Activated T-cell treated with anti-CD3 and anti-CD28 coated beads, Interleukin-2, amount 50 U/mL, for 72 hours (primary cell): ENCODE results near the gene SLC26A2. TPM values are rescaled to one million over a fixed set of nuclear protein-coding genes. Genes with fewer than 3 reads are reported as not detected.

Experiments used
- ATAC-seq, 2 donors: fragments of 150-1000 bp; cut with Tn5 transposase; replicated peaks in 1 of 2; 2 replicates each; pipeline ENCODE4 v1.10.0; 2021; ENCODE audit warnings: moderate library complexity in 2 of 2, mild to moderate bottlenecking in 1 of 2
- DNase-seq, 2 donors: peaks; one replicate each; pipeline ENCODE4 v3.0.0; 2021 to 2022; ENCODE audit warnings: mixed read lengths in 1 of 2
- H3K27ac Mint-ChIP-seq: one replicate; pipeline ENCODE4 v1.8.0; 2022; ENCODE audit warnings: mild to moderate bottlenecking, moderate library complexity, mixed read lengths
- H3K27me3 Mint-ChIP-seq: one replicate; pipeline ENCODE4 v1.8.0; 2022; ENCODE audit warnings: low read depth, mixed read lengths
- H3K36me3 Mint-ChIP-seq, 2 donors: one replicate each; pipeline ENCODE4 v1.8.0; 2022; ENCODE audit warnings: mixed read lengths in 2 of 2, mild to moderate bottlenecking in 1 of 2; ENCODE audit not compliant: insufficient read depth in 2 of 2
- H3K4me1 Mint-ChIP-seq: one replicate; pipeline ENCODE4 v1.8.0; 2022; ENCODE audit warnings: low read depth, mixed read lengths
- H3K4me3 Mint-ChIP-seq, 2 donors: one replicate each; pipeline ENCODE4 v1.8.0; 2022; ENCODE audit warnings: mild to moderate bottlenecking in 2 of 2, mixed read lengths in 2 of 2, moderate library complexity in 2 of 2
- H3K9me3 Mint-ChIP-seq, 2 donors: one replicate each; pipeline ENCODE4 v1.8.0; 2022; ENCODE audit warnings: mixed read lengths in 2 of 2
- total RNA-seq, 2 donors: library from RNA; stranded (reverse); gene quantifications; one replicate each; pipeline ENCODE4 v1.2.3, GENCODE V29; 2022

Gene SLC26A2
- 1 to 10 TPM; 7.5 to 8.0 TPM for total RNA-seq

DNA sequence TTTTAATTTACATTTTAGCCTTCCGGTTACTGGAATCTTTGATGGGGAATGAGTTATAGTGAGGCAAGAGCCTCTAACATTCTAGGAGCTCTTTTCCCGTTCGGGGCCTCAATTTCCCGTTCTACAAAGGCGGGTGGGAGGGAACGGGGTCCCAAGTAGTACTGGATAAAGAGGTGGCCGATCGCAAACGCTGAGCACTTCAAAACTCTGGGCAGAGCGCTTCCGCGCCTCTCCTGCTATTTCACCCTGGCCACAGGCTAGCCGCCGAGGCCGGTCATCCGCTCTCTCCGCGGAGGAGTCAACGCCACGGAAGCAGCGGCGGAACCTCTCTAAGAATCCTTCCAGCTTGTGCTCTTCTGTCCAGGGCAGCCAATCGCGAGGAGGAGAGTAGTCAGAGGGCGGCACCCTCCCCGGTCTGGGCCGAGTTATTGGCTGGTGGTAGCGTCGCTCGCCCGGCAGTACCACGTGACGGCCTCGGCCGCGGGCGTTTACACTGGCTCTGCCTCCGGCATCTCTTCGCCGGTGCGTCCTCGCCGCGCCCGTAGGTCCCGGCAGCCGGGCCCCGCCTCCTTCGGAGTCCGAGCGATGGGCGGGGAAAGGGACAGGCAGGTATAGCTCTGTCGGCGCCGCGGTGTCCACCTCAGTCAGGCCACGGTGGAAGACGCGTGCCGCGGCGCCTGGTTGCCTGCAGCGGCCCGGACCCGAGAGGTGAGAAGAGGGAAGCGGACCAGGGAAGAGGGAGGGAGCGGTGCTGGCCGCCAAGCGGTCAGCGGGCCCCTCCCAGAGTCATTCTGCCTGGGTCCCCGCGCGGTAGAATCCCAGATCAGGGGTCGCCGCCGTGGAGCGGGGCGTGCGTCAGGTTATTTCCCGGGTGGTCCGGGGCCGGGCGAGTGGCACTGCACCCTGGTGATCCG lies at the start of gene SLC26A2:
TSS of gene SLC26A2 (plus strand) at position 487 of the 914 bp plus-strand sequence. CDS start 16,895 bp downstream, outside the sequence.
- Mint-ChIP-seq H3K27ac (peak within 1 kb of the TSS; percentile 98), H3K4me3 (peak within 1 kb of the TSS; percentile 86 to 96), H3K27me3 (no peaks in the 10 kb centered on the region), H3K36me3 (peaks cover 0 to 2% of the 10 kb centered on the region in 2 donors), H3K4me1 (peaks cover 38% of the 10 kb centered on the region), H3K9me3 (no peaks in the 10 kb centered on the region)
- DNase-seq (peak; percentile 95 to 97), ATAC-seq (peak; percentile 97 to 98)

DNA sequence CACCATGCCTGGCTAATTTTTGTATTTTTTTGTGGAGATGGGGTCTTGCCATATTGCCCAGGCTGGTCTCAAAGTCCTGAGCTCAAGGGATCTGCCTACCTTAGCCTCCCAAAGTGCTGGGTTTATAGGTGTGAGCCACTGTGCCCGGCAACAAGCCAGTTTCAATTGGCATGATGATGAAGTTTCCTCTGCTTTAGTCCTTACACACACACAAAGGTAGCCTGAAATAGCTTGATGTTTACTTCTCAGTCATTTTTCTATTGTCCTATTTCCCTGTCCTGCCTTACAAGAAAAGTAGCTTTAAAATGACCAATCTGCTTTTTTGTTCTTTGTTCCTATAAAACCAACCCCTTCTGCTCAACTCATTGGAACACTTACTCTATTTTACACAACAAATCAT lies 49.5 kb upstream of the SLC26A2 start:
- ATAC-seq (no peak), DNase-seq (no peak)
- Mint-ChIP-seq H3K4me1 (no peaks in the 10 kb centered on the region), H3K27ac (no peak overlapping the region), H3K4me3 (no peak overlapping the region), H3K36me3 (no peaks in the 10 kb centered on the region), H3K27me3 (peaks cover 31% of the 10 kb centered on the region), H3K9me3 (no peaks in the 10 kb centered on the region)

DNA sequence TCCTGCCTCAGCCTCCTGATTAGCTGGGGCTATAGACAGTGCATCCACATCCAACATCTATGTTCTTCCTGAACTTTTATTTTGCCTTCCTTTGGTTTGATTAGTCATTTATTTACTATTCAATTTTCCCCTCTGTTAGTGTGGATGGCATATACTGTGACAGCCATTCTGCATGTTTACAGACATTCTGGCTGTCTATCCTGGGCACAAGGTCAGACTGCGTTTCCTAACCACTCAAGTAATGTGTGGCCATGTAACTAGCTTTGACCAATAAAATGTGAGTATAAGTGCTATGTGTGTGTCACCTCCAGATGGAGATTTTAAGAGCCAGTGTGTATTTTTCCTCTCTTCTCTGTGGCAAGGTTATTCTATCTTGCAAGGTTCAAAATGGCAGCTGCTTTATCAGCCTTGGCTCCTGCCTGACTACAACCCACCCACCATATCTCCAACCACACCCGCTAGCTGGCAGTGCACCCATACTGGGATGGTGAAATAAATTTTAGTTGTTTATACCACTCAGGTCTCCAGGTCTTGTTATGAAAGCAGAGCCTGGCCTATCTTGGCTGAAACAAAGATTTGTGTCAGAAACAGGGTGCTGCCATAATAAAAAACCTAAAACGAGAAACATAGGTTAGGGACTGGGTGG lies 48.2 kb upstream of the SLC26A2 start:
- no peak overlapping the region for H3K4me3 Mint-ChIP-seq
- DNase-seq, result no peak
- peaks cover 38% of the 10 kb centered on the region for H3K27me3 Mint-ChIP-seq
- H3K4me1 Mint-ChIP-seq, result no peaks in the 10 kb centered on the region
- no peaks in the 10 kb centered on the region for H3K9me3 Mint-ChIP-seq
- no peak for ATAC-seq
- no peak overlapping the region for H3K27ac Mint-ChIP-seq
- H3K36me3 Mint-ChIP-seq, result no peaks in the 10 kb centered on the region

DNA sequence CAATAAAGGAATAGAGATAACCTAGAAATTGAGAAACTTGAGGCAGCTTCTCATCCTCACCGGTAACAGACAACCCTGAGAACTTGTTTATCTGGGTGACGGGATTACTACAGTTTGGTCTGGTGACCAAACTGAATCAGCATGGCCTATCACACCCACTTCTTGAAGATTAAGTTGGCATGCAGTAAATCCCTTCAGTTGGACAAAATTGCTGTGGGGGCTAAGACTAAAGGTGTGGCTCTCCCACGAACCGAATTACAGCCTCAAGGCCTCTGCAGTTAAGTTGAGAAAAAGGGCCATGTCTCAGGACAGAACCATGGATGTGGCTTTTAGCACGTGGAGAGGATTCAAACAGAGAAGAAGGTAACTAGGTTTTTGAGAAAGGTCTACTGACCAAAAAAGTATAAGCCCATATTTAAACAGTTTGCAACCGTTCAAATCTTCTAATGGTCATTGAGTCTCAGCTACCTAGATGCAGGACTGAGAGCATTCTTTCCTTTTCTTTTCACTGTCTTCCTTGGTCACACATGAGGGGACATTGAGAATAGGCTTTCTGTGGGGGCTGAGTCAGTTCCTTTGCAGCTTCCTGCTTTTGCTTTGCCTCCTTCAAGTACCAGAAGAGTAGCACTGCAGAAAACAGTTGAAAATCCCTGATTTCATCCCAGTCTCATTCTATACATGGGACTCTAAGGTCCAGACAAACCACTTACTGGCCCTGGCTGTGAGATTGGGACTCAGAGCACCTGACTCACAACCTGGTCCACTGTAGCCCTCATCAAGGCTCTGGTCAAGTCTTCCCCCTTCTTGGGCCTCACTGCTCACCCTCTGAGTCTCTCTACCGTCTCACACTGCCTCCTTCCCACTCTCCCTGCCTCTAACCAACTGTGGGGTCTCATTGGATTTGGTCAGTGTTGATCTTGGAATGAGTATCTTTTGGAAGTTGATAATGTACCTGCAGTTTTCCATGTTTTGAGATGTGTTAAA lies 46.8 kb upstream of the SLC26A2 start:
- no peaks in the 10 kb centered on the region for H3K4me1 Mint-ChIP-seq
- ATAC-seq, result peak; percentile 39 to 65
- H3K27ac Mint-ChIP-seq, result no peak overlapping the region
- peaks cover 38% of the 10 kb centered on the region for H3K27me3 Mint-ChIP-seq
- no peak for DNase-seq
- no peaks in the 10 kb centered on the region for H3K36me3 Mint-ChIP-seq
- no peak overlapping the region for H3K4me3 Mint-ChIP-seq
- H3K9me3 Mint-ChIP-seq, result no peaks in the 10 kb centered on the region

DNA sequence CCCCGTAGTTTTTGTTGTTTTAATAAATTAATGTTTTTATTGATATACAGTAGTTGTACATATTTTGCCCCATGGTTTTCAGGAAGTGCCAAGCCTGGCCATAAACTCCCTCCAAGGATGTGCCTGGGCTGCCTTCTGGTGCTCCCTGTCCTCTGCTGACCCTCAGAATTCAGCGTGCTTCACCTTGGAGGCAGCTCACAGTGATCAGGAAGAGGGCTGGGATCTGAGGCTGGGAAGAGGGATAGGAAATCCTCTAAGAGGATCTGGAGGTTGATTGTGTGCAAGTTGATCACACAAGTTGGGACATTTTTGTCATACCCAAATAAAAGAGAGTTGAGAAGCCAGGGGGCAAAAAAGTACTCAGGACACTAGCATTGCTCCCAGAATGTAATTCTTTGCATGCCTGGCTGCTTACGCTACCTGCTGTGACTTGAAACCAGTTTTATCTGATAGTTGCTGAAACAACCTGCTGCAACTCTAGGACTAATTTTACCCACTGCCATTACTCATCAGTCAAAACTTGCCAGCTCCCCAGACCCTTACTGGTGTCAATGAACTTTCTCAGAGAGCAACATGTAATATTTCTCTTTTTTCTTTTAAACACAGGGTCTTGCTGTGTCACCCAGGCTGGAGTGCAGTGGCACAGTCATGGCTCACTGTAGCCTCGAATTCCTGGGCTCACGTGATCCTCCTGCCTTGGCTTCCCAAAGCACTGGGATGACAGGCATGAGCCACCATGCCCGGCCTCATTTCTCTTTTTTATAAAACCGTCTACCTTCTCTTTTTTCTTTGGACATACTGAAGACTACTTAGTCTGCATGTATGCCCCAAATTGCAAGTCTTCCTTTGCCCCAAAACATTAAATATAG lies 44.9 kb upstream of the SLC26A2 start:
- no peaks in the 10 kb centered on the region for H3K36me3 Mint-ChIP-seq

DNA sequence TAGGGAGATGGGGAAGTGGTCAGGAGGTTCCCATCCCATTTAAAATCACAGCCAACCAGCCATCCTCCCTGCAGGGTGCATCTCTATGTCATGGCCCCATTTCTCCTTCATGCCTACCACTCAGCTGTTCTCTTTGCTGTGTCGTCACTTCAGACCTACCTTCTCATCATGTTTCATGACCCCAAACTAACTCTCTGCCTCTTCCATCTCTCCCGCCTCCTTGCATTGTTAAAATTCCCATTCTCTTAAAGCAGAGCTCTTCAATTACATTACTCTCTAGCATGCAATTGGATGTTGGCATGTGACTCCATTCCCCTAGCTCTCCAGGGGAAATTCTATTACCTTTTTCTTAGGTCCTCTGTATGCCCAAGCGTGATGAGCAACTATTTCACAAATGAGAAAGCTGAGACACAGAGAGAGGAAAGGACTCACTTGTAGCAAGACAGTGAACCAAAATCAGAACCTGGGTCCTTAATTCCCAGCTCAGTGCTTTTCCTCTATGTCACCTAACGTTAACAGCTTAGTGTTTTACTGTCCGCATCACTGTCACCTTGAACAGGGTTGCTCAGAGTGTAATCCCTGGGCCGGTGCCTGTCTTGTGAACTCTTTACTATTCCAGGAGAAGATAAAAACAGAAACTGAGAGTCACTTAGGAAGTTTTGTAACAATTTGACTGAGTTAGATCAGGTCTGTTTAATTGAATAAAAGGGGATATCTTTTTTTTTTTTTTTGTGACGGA lies 44.1 kb upstream of the SLC26A2 start:
- no peak for DNase-seq
- Mint-ChIP-seq H3K4me1 (peaks cover 12% of the 10 kb centered on the region), H3K4me3 (no peak overlapping the region)

More for the DNA sequence above, 44.9 kb upstream of the SLC26A2 start:
- no peak for ATAC-seq
- Mint-ChIP-seq H3K4me3 (no peak overlapping the region), H3K27me3 (peaks cover 20% of the 10 kb centered on the region), H3K9me3 (no peaks in the 10 kb centered on the region), H3K27ac (no peak overlapping the region), H3K4me1 (peaks cover 5% of the 10 kb centered on the region)
- no peak for DNase-seq

DNA sequence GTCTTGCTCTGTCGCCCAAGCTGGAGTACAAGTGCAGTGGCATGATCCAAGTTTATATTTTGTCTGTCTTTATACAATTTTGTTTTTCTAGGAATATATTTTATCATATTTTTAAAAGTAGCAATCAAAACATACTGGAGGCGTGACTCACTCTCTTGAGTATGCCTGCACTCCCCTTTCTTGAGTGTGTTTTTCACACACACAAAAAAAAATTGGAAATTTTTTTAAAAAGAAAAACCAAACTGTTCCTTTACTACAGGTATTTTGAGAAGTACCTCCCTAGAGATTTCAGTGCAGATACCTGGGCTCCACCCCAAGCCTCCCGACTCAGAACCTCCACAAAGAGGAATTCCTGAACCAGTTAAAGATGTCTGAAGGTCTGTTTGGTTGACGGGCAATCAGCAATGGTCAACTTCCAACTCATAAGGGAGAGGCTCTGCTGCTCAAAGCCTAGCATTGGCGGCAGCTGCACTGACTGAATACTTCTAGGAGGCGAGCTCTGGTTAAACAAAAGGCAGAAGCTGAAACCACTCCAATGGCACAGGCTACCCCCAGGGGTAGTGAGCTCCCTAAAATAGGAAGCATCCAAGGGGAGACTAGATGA lies 43.4 kb upstream of the SLC26A2 start:
- Mint-ChIP-seq H3K36me3 (no peaks in the 10 kb centered on the region), H3K9me3 (no peaks in the 10 kb centered on the region), H3K4me1 (peaks cover 15% of the 10 kb centered on the region), H3K4me3 (no peak overlapping the region), H3K27ac (no peak overlapping the region), H3K27me3 (peaks cover 17% of the 10 kb centered on the region)
- no peak for DNase-seq
- ATAC-seq, result no peak

More for the DNA sequence above, 44.1 kb upstream of the SLC26A2 start:
- Mint-ChIP-seq H3K27me3 (peaks cover 20% of the 10 kb centered on the region), H3K9me3 (no peaks in the 10 kb centered on the region), H3K36me3 (no peaks in the 10 kb centered on the region), H3K27ac (no peak overlapping the region)
- ATAC-seq, result no peak

DNA sequence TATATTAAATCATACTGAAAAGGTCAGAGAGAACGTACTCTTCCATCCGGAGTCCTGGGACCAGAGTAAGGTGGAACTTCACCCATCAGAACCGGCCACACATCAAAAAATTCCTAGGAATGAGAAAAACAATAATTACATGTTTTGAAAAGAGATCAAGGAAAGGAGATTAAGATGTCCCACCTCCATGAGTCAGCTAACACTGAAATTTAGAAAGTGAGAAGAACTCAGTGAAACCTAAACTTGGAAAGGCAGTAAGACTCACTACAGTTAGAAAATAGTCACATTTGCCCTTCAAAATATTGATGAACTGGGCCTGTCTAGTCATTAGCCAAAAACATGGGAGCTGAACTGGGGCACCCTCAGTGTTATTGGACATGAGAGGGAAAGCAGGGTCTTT lies 39.0 kb upstream of the SLC26A2 start:
- Mint-ChIP-seq H3K27ac (no peak overlapping the region), H3K27me3 (peaks cover 1% of the 10 kb centered on the region), H3K36me3 (no peaks in the 10 kb centered on the region), H3K4me3 (no peak overlapping the region), H3K4me1 (peaks cover 15% of the 10 kb centered on the region), H3K9me3 (no peaks in the 10 kb centered on the region)
- ATAC-seq (no peak), DNase-seq (no peak)

DNA sequence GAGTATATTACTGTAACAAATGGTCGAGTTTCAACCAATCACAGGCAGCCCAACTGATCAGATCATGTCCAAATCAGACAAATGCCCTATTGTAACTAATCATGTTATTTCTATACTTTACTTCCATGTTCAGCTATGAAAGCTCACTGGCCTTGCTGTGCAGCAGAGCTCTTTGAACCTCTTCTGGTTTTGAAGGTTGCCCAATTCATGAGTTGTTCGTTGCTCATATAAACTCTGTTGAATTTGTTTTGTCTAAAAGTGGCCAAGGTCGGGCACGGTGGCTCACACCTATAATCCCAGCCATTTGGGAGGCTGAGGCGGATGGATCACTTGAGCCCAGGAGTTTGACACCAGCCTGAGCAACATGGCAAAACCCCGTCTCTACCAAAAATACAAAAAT lies 37.6 kb upstream of the SLC26A2 start:
- DNase-seq, result no peak
- Mint-ChIP-seq H3K27me3 (no peaks in the 10 kb centered on the region), H3K9me3 (no peaks in the 10 kb centered on the region), H3K36me3 (no peaks in the 10 kb centered on the region), H3K4me1 (peaks cover 15% of the 10 kb centered on the region), H3K4me3 (no peak overlapping the region), H3K27ac (no peak overlapping the region)
- no peak for ATAC-seq

DNA sequence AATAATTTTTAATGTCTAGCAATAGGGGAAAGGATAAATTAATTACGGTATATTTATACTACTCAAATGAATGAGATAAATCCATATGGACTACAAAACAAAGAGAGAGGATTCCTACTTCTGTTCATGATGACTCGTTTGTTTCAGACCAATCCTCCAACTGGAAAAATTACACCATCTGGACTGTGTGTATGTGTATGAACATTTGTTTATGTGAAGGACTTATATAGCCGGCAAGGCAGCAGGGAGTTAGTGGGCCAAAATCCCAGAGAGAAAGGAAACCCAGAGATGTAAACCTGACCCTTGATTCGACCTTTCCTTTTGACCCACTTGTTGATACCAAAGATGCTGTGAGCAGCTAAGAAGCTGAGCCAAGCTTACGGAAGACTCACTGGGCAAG lies 36.1 kb upstream of the SLC26A2 start:
- Mint-ChIP-seq H3K36me3 (no peaks in the 10 kb centered on the region), H3K4me3 (no peak overlapping the region), H3K27ac (no peak overlapping the region), H3K9me3 (no peaks in the 10 kb centered on the region), H3K4me1 (peaks cover 15% of the 10 kb centered on the region), H3K27me3 (peaks cover 6% of the 10 kb centered on the region)
- ATAC-seq (no peak), DNase-seq (no peak)

DNA sequence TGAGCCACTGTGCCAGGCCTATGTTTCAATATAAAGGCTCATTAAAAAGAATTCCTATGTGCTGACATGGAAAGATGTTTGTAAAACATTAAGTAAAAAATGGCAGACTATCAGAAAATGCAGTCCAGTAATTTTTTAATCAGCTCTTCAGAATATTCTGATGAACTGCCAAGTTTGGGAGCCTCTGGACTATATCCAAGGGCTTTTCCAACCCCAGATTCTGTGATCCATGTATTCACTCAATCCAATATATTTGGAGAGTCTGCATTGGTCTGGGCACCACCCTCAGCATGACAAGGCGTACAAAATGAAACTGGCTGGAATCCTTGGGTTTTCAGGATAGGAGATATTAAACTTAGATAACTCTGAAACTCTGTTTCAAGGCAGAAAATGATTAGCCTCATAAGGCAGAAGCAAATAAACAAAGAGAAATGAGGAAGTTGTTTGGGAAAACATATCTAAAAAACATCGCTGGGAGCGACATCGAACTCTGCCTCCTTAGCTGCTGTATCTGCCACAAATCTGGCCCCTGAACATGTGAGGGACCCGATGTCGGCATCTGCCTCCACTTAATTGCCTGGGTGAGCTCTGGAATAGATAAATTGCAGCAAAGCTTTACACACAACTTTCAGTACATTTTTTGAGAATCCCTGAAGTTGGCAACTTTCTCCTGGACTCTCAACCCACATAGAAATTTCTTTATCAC lies 30.4 kb upstream of the SLC26A2 start:
- ATAC-seq, result no peak
- Mint-ChIP-seq H3K9me3 (no peaks in the 10 kb centered on the region), H3K36me3 (no peaks in the 10 kb centered on the region)

More for the DNA sequence above, 30.4 kb upstream of the SLC26A2 start:
- Mint-ChIP-seq H3K4me3 (no peak overlapping the region), H3K27ac (no peak overlapping the region), H3K27me3 (peaks cover 47% of the 10 kb centered on the region), H3K4me1 (peaks cover 9% of the 10 kb centered on the region)
- DNase-seq, result no peak
